ENCODE measurements around the gene STARD10.

Gene STARD10

DNA sequence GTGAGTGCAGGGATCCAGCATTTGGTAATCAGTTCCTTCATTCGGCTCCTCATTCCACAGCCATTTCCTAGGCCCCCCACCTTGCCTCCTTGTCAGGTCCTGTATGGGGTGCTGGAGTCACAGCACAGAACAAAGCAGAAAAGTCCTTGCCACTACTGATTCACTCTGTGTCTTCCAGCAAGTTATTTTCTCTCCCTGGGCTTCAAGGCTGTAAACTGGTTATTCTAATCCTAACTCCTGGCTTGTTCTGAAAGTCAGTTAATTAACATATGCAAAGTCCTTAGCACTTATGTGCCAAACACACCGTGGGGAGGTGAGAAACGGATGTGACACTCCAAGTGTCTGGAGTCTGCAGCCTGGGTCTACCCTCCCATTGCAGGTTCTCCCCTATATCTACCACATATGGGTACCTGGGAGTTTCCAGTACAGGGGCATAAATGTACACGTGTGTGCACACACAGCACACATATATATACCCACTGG is 89.0 kb downstream of the STARD10 start:
- no peaks in the 10 kb centered on the region for H3K9me3 ChIP-seq (ENCODE audit: severe bottlenecking)
- peaks cover 42% of the 10 kb centered on the region for H3K36me3 ChIP-seq
- H3K4me3 ChIP-seq (ENCODE audit: low read depth, low read length) = no peak overlapping the region
- H3K27ac ChIP-seq = no peak overlapping the region
- DNase-seq = no peak
- TF ChIP-seq, protein P1, sequence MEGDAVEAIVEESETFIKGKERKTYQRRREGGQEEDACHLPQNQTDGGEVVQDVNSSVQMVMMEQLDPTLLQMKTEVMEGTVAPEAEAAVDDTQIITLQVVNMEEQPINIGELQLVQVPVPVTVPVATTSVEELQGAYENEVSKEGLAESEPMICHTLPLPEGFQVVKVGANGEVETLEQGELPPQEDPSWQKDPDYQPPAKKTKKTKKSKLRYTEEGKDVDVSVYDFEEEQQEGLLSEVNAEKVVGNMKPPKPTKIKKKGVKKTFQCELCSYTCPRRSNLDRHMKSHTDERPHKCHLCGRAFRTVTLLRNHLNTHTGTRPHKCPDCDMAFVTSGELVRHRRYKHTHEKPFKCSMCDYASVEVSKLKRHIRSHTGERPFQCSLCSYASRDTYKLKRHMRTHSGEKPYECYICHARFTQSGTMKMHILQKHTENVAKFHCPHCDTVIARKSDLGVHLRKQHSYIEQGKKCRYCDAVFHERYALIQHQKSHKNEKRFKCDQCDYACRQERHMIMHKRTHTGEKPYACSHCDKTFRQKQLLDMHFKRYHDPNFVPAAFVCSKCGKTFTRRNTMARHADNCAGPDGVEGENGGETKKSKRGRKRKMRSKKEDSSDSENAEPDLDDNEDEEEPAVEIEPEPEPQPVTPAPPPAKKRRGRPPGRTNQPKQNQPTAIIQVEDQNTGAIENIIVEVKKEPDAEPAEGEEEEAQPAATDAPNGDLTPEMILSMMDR (IDR thresholded peaks at IDR 0.05; ENCODE audit: low read depth, low read length) = no peak
- no peaks in the 10 kb centered on the region for H3K27me3 ChIP-seq (ENCODE audit: insufficient read depth, low read depth, severe bottlenecking)

Measured in WERI-Rb-1 (cell line).